Mucosa of descending colon (tissue), 3 donors: ENCODE results near the gene PSRC1. TPM values are rescaled to one million over a fixed set of nuclear protein-coding genes. Genes with fewer than 3 reads are reported as not detected.

Experiments used
- ATAC-seq: fragments of 200-7000 bp; cut with Tn5 transposase; one replicate; pipeline ENCODE4 v1.9.1; 2020; ENCODE audit warnings: mild to moderate bottlenecking, moderate library complexity
- DNase-seq, 3 donors: peaks; one replicate each; pipeline ENCODE4 v3.0.0-alpha.2; 2020
- H3K36me3 ChIP-seq: fragments of 200-600 bp; one replicate; pipeline ENCODE4 v1.8.0; 2021; ENCODE audit warnings: low read depth, mild to moderate bottlenecking
- H3K4me1 ChIP-seq: fragments of 200-600 bp; one replicate; pipeline ENCODE4 v1.8.0; 2021; ENCODE audit warnings: low read depth, mild to moderate bottlenecking
- H3K4me3 ChIP-seq: fragments of 200-600 bp; one replicate; pipeline ENCODE4 v1.8.0; 2021; ENCODE audit warnings: mild to moderate bottlenecking
- H3K9me3 ChIP-seq: fragments of 200-600 bp; one replicate; pipeline ENCODE4 v1.8.0; 2021; ENCODE audit warnings: mild to moderate bottlenecking
- intact Hi-C, 2 donors: fragments of 100-400 bp; cut with DNase I in 1 of 2; cut with micrococcal nuclease in 1 of 2; formaldehyde crosslinking; loops; one replicate each; pipeline versions ENCODE4 v1.11.0 to v1.11.1; 2022; cut with DNase I, micrococcal nuclease
- total RNA-seq, 3 donors: library from RNA; stranded (reverse); fragmentation: NEBNext Ultra II Directional in 2 of 3; extraction: Animal tissue kit (Norgen Biotek cat#: 25700) in 2 of 3; gene quantifications; one replicate each; pipeline versions ENCODE4 v1.2.1 to v1.2.4, GENCODE V29; 2021 to 2023
- TF ChIP-seq, protein P1 (sequence below): fragments of 200-600 bp; IDR thresholded peaks from one replicate; pipeline ENCODE4 v1.8.0; 2022; ENCODE audit warnings: antibody characterized with exemption, mild to moderate bottlenecking
- donor health status: DM: no; HTN: no; CAD: no; lungs with moderate emphysema.
- donor health status: DM: no; HTN: no; CAD: no.
- donor health status: DM: no; HTN: yes; CAD: no.

The PSRC1 gene
- total RNA-seq, 3 donors from 2014 or later: 3.4 to 9.0 (median 4.2) TPM

DNA sequence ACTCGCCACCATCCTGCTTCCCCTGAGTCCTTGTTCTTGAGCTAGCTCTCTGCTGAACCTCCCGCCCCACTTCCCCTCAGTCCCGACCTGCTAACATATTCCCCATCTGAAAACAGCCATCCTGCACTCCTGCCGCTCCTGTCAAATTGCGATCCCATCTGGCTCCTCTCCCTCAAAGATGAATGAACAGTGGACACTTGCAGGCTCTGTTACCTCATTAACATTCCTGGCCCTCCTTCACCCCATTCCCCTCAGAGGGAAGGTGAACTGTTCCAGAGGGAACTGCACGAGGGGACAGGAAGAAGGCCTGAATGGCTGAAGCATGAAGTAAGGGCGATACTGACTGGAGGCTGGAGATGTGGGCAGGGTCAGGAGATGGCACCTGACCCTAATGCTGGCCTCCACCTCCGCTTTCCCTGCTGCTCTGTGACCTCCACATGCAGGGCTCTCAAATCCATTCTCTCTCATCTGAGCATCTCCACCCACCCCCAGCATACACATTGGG is 41.1 kb downstream of the PSRC1 start:
- intact Hi-C loops: no loop called here

GRCh38 chr1:109241344-109241743 is 41.6 kb downstream of the PSRC1 start:
- ATAC-seq: no peak
- no peaks in the 10 kb centered on the region for H3K36me3 ChIP-seq

More for the DNA sequence above, 41.1 kb downstream of the PSRC1 start:
- no peak for DNase-seq
- Histone ChIP-seq H3K9me3 (no peaks in the 10 kb centered on the region), H3K4me1 (peaks cover 7% of the 10 kb centered on the region), H3K36me3 (no peaks in the 10 kb centered on the region), H3K4me3 (no peak overlapping the region)
- TF ChIP-seq, protein P1, sequence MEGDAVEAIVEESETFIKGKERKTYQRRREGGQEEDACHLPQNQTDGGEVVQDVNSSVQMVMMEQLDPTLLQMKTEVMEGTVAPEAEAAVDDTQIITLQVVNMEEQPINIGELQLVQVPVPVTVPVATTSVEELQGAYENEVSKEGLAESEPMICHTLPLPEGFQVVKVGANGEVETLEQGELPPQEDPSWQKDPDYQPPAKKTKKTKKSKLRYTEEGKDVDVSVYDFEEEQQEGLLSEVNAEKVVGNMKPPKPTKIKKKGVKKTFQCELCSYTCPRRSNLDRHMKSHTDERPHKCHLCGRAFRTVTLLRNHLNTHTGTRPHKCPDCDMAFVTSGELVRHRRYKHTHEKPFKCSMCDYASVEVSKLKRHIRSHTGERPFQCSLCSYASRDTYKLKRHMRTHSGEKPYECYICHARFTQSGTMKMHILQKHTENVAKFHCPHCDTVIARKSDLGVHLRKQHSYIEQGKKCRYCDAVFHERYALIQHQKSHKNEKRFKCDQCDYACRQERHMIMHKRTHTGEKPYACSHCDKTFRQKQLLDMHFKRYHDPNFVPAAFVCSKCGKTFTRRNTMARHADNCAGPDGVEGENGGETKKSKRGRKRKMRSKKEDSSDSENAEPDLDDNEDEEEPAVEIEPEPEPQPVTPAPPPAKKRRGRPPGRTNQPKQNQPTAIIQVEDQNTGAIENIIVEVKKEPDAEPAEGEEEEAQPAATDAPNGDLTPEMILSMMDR: no peak
- no peak for ATAC-seq

GRCh38 chr1:109240158-109241152 is 42.5 kb downstream of the PSRC1 start:
- intact Hi-C loops: no loop called here
- peak; percentile 58 to 63 (median 62) for DNase-seq
- no peak overlapping the region for H3K4me3 ChIP-seq
- peak; percentile 64 for ATAC-seq
- H3K9me3 ChIP-seq: no peaks in the 10 kb centered on the region
- TF ChIP-seq, protein P1: no peak
- H3K4me1 ChIP-seq: peaks cover 7% of the 10 kb centered on the region
- H3K36me3 ChIP-seq: no peaks in the 10 kb centered on the region

More at GRCh38 chr1:109241344-109241743, 41.6 kb downstream of the PSRC1 start:
- Histone ChIP-seq H3K4me3 (no peak overlapping the region), H3K4me1 (peaks cover 7% of the 10 kb centered on the region), H3K9me3 (no peaks in the 10 kb centered on the region)
- TF ChIP-seq, protein P1: no peak
- intact Hi-C loops: no loop called here
- DNase-seq: no peak

DNA sequence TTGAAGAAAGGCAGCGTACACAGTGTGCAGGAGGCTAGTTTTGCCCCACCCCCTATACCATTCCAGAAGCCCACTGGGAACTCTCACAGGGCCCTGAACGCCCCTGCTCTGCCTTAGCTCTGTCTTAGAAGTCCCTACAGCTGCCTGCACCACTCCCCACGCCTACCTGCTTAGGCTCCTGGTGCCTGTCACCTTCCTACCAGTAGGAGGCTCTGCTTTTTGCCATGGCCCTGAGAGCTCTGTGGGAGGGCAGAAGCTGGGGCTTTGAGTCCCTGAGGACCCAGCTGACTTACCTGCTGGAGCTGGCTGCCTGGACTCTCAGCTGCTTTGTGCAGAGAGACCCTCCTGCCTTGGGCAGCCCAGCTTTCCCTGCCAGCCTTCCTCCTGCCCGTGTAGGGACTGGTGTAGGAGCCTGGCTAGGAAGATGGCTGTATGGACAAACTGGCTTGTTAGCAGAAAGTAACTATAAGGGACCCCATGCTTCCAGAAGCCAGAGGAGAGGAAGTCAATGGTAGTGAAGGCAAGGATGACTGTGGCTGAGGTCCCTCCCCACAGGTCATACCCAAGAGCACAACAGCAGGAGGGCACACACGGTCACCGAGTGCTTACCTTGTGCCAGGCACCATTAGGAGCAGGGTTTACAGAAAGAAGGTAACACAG is 43.4 kb downstream of the PSRC1 start:
- ATAC-seq (peak; percentile 79), DNase-seq (peak in 2 of 3 donors; percentile 43 to 45)
- Histone ChIP-seq H3K9me3 (no peaks in the 10 kb centered on the region), H3K36me3 (no peaks in the 10 kb centered on the region), H3K4me3 (no peak overlapping the region), H3K4me1 (peaks cover 7% of the 10 kb centered on the region)
- TF ChIP-seq, protein P1: peak; percentile 37
- intact Hi-C loops: no loop called here

- DNase-seq: no peak
- no peaks in the 10 kb centered on the region for H3K9me3 ChIP-seq
- H3K4me3 ChIP-seq: no peak overlapping the region
- TF ChIP-seq, protein P1: no peak
- no peak for ATAC-seq
- H3K4me1 ChIP-seq: peaks cover 7% of the 10 kb centered on the region
- no peaks in the 10 kb centered on the region for H3K36me3 ChIP-seq
- intact Hi-C loops: no loop called here
Observed at GRCh38 chr1:109239047-109239408, 43.9 kb downstream of the PSRC1 start.
